22Rv1 (cell line): ENCODE results near the gene RRAD.

Source experiments
- H3K27ac ChIP-seq: fragments of 450-650 bp; 2 replicates; pipeline ENCODE4 v1.5.1; 2017
- ZFX ChIP-seq: fragments of 450-650 bp; IDR thresholded peaks from 2 replicates; pipeline ENCODE4 v1.6.1; 2017; ENCODE audit warnings: antibody characterized with exemption, borderline replicate concordance
- TF ChIP-seq, protein P1 (sequence below): fragments of 450-650 bp; IDR thresholded peaks from 2 replicates; pipeline ENCODE4 v1.5.1; 2017; ENCODE audit warnings: mild to moderate bottlenecking

The RRAD gene

DNA sequence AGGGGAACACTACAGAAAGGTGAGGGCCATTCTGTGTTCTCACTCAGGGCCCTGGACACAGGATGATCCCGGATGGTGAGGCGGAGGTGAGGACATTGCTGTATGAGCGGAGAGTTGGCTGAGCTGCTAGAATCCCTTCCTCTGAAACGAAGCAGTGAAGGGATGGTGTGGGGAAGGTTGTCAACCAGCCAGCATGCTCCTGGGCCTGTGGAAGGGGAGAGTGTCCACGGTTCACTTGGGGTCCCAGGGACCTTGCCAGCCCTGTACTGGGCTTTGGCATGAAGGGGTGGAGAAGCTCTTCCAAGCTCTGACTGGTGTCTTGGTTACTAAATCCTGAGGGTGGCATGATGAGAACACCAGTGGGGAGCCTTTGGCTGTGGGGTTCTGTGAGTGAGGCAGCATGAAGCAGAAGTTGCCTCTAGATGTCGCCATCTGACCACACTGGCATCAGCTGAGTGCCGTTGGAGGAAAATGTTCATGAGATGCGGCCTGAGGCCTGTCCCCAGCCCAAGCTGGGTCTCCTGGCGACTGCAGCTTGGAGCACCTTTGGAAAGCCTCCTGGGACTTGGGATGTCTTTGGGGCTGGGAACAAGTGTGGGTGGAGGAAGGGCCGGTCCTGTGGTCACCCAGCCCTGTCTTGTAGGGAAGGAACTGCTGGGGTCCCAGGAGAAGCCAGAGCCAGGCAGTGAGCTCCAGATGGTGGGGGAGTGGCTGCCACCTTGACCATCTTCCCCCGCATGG, 30.2 kb downstream of the RRAD start:
- no peak overlapping the region for H3K27ac ChIP-seq
- no peak for TF ChIP-seq ZFX
- TF ChIP-seq, protein P1, sequence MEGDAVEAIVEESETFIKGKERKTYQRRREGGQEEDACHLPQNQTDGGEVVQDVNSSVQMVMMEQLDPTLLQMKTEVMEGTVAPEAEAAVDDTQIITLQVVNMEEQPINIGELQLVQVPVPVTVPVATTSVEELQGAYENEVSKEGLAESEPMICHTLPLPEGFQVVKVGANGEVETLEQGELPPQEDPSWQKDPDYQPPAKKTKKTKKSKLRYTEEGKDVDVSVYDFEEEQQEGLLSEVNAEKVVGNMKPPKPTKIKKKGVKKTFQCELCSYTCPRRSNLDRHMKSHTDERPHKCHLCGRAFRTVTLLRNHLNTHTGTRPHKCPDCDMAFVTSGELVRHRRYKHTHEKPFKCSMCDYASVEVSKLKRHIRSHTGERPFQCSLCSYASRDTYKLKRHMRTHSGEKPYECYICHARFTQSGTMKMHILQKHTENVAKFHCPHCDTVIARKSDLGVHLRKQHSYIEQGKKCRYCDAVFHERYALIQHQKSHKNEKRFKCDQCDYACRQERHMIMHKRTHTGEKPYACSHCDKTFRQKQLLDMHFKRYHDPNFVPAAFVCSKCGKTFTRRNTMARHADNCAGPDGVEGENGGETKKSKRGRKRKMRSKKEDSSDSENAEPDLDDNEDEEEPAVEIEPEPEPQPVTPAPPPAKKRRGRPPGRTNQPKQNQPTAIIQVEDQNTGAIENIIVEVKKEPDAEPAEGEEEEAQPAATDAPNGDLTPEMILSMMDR: peak; percentile 84

DNA sequence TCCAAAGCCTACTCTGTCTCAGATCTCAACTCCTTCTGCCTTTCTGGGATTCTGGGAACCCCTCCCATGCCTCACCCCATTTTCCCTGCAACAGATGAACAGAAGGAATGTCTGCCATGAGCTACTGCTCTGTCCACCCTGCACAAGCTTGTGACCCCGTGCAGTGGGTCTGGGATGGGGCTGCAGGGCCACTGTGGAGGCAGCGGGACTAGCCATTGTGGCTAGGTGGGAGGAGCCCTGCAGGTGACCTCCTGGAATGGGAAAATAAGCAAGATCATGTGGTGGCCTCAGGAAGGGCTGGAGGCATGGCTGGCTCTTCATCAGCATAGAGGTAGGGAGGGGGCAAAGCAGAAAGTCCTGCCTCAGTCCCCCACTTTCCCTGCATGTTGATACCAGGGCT, 31.3 kb downstream of the RRAD start:
- no peak overlapping the region for H3K27ac ChIP-seq
- TF ChIP-seq, protein P1: no peak
- TF ChIP-seq ZFX: no peak

GRCh38 chr16:66891797-66892196, 33.5 kb downstream of the RRAD start:
- H3K27ac ChIP-seq: no peak overlapping the region
- TF ChIP-seq, protein P1: no peak
- no peak for TF ChIP-seq ZFX

DNA sequence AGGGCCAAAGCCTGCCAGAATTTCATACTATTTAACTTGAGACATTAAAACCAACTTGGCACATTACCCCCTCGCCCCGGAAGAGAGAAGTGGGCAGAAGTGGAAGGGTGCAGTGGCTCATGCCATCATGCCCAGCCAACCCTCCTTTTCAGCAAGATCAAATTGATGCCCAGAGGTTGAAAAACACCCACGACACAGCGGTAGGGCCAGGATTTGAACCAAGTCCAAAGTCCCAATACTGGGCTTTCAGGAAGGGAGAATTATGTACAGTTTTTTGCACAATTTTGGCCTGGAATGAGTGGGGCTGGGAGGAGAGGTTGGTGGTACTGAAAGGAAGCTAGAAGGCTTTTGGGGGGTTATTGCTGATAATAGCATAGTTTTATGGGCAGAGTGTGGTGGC, 34.0 kb downstream of the RRAD start:
- H3K27ac ChIP-seq: no peak overlapping the region
- no peak for TF ChIP-seq ZFX
- TF ChIP-seq, protein P1: no peak

DNA sequence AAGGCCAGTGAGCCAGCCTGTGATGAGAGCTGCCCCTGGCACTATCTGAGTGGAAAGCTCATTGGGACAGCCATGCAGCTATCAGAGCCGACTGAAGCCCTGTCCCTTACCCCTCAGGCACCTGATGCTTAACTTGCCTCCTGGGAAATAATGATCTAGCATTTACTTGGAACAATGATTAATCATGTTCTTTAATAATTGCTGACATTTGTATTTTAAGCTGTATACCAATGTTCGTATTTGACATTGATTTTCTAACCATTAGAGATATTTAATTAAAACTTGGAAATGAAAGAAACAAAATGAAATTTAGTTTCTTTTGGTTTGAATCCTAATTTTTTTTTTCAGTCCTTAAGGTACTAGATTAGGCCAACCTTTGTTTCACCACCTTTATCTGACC, 34.5 kb downstream of the RRAD start:
- no peak for TF ChIP-seq ZFX
- TF ChIP-seq, protein P1: no peak
- no peak overlapping the region for H3K27ac ChIP-seq

DNA sequence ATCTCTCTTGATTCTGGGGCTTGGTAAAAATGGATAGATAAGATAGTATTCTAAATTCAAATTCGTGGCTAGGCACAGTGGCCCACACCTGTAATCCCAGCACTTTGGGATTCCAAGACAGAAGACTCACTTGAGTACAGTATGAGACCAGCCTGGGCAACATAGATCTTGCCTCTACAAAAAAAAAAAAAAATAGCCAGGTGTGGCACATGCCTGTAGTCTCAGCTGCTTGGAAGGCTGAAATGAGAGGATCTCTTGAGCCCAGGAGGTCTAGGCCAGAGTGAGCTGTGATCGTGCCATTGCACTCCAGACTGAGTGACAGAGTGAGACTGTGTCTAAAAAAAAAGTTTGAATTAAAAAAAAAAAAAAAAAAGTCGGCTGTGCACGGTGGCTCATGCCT, 35.7 kb downstream of the RRAD start:
- H3K27ac ChIP-seq: no peak overlapping the region
- no peak for TF ChIP-seq ZFX
- TF ChIP-seq, protein P1: no peak

GRCh38 chr16:66888647-66889615, 36.4 kb downstream of the RRAD start:
- TF ChIP-seq, protein P1: no peak
- no peak for TF ChIP-seq ZFX
- no peak overlapping the region for H3K27ac ChIP-seq
